Aorta (tissue), 4 donors: ENCODE measurements around the gene LGSN. TPM values are rescaled to one million over a fixed set of nuclear protein-coding genes. Genes with fewer than 3 reads are reported as not detected.

Source experiments
- polyA plus RNA-seq, 2 donors: library from polyadenylated mRNA; stranded (reverse); fragments of 200-250 nt; gene quantifications; one replicate each; pipeline ENCODE4 v1.2.3, GENCODE V29; 2013
- total RNA-seq, 2 donors: library from RNA; stranded (reverse); fragmentation: NEBNext Ultra II Directional; extraction: Animal tissue kit (Norgen Biotek cat#: 25700); gene quantifications; one replicate each; pipeline ENCODE4 v1.2.1, GENCODE V29; 2021
- donor health status: healthy with polysubstance abuse.
- donor health status: Bipolar disorder and iron deficiency.
- donor health status: DM: no; HTN: no; CAD: no.
- donor health status: DM: yes; HTN: yes; CAD: no.

The LGSN gene
- total and polyA plus RNA-seq, 4 donors = not detected

Other genes with a start within 250 kb of the LGSN start
- 1 to 10 TPM in 1 of 2 donors, not detected in 1; 1.6 TPM for gene FKBP1C, start 108.5 kb downstream of the LGSN start, total RNA-seq
- gene FKBP1C, start 108.5 kb downstream of the LGSN start, polyA plus RNA-seq = under 1 TPM; 0.38 to 0.54 TPM